ENCODE data around the gene FMR1.

GRCh38 chrX:147950352-147950751 lies 38.6 kb downstream of the FMR1 start:
- TF ChIP-seq POLR2A (IDR thresholded peaks at IDR 0.05; ENCODE audit: low read depth, low read length) (no peak), TAF1 (IDR thresholded peaks at IDR 0.05; ENCODE audit: borderline replicate concordance, low read depth, low read length) (no peak), POLR2AphosphoS5 (IDR thresholded peaks at IDR 0.05; ENCODE audit: low read depth, low read length) (no peak)

Measured in GM12892 (cell line).